Measurements from ENCODE around the gene PXN. TPM values are rescaled to one million over a fixed set of nuclear protein-coding genes. Genes with fewer than 3 reads are reported as not detected.

The PXN gene
- polyA plus RNA-seq, 1 experiment: 35.0 TPM

GRCh38 chr12:120190985-120191480, 74.5 kb downstream of the PXN start:
- POLR2A ChIA-PET: interaction anchor here (2.6 kb wide), 1 partner anchor 9 kb away, joined by 18 read pairs; the partner anchor contains the start of gene RPLP0
- CTCF ChIA-PET: interaction anchor here (1.0 kb wide), 1 partner anchor 10 kb away, joined by 10 read pairs; the partner anchor contains the start of gene RPLP0
- Histone ChIP-seq H3K27me3 (ENCODE audit: control insufficient read depth, insufficient read depth, low read length) (no peaks in the 10 kb centered on the region), H3K27ac (ENCODE audit: low read depth, low read length) (no peak overlapping the region), H3K4me3 (ENCODE audit: low read depth, low read length) (no peak overlapping the region), H3K9me3 (ENCODE audit: control insufficient read depth, insufficient read depth, low read length) (no peaks in the 10 kb centered on the region)
- TF ChIP-seq CTCF (IDR thresholded peaks at IDR 0.05; ENCODE audit: low read depth, low read length): no peak
- DNase-seq (ENCODE audit: low read depth, low spot score): no peak

GRCh38 chr12:120190386-120190785, 75.1 kb downstream of the PXN start:
- Histone ChIP-seq H3K9me3 (ENCODE audit: control insufficient read depth, insufficient read depth, low read length) (no peaks in the 10 kb centered on the region), H3K27ac (ENCODE audit: low read depth, low read length) (no peak overlapping the region), H3K4me3 (ENCODE audit: low read depth, low read length) (no peak overlapping the region), H3K27me3 (ENCODE audit: control insufficient read depth, insufficient read depth, low read length) (no peaks in the 10 kb centered on the region)
- no peak for TF ChIP-seq CTCF (IDR thresholded peaks at IDR 0.05; ENCODE audit: low read depth, low read length)
- CTCF ChIA-PET: interaction anchor here (1.0 kb wide), 1 partner anchor 11 kb away, joined by 10 read pairs; the partner anchor contains the start of gene RPLP0
- no peak for DNase-seq (ENCODE audit: low read depth, low spot score)
- POLR2A ChIA-PET: interaction anchor here (2.6 kb wide), 1 partner anchor 10 kb away, joined by 18 read pairs; the partner anchor contains the start of gene RPLP0

GRCh38 chr12:120186654-120187053, 78.9 kb downstream of the PXN start:
- ChIA-PET CTCF (interaction anchor here (0.7 kb wide), 1 partner anchor 13 kb away, joined by 5 read pairs; no protein-coding TSS in a partner anchor), POLR2A (no interaction called here)
- Histone ChIP-seq H3K27ac (ENCODE audit: low read depth, low read length) (no peak overlapping the region), H3K27me3 (ENCODE audit: control insufficient read depth, insufficient read depth, low read length) (no peaks in the 10 kb centered on the region), H3K4me3 (ENCODE audit: low read depth, low read length) (no peak overlapping the region), H3K9me3 (ENCODE audit: control insufficient read depth, insufficient read depth, low read length) (no peaks in the 10 kb centered on the region)
- no peak for TF ChIP-seq CTCF (IDR thresholded peaks at IDR 0.05; ENCODE audit: low read depth, low read length)
- DNase-seq (ENCODE audit: low read depth, low spot score): no peak

GRCh38 chr12:120183211-120183631, 82.3 kb downstream of the PXN start:
- Histone ChIP-seq H3K27me3 (ENCODE audit: control insufficient read depth, insufficient read depth, low read length) (no peaks in the 10 kb centered on the region), H3K9me3 (ENCODE audit: control insufficient read depth, insufficient read depth, low read length) (no peaks in the 10 kb centered on the region), H3K4me3 (ENCODE audit: low read depth, low read length) (no peak overlapping the region), H3K27ac (ENCODE audit: low read depth, low read length) (no peak overlapping the region)
- DNase-seq (ENCODE audit: low read depth, low spot score): no peak
- ChIA-PET CTCF (no interaction called here), POLR2A (interaction anchor here (0.6 to 2.5 kb wide), 3 partner anchors 17 to 25 kb away, joined by 4 to 26 read pairs (median 5); partner anchors contain the start of gene RPLP0)
- no peak for TF ChIP-seq CTCF (IDR thresholded peaks at IDR 0.05; ENCODE audit: low read depth, low read length)

GRCh38 chr12:120181991-120182631, 83.4 kb downstream of the PXN start:
- H3K9me3 ChIP-seq (ENCODE audit: control insufficient read depth, insufficient read depth, low read length): no peaks in the 10 kb centered on the region
- H3K27ac ChIP-seq (ENCODE audit: low read depth, low read length): no peak overlapping the region
- CTCF ChIA-PET: interaction anchor here (0.9 to 1.3 kb wide), 2 partner anchors 46 to 84 kb away, joined by 3 to 5 read pairs; partner anchors contain the start of gene PXN
- no peak overlapping the region for H3K4me3 ChIP-seq (ENCODE audit: low read depth, low read length)
- no peaks in the 10 kb centered on the region for H3K27me3 ChIP-seq (ENCODE audit: control insufficient read depth, insufficient read depth, low read length)
- no peak for DNase-seq (ENCODE audit: low read depth, low spot score)
- POLR2A ChIA-PET: interaction anchor here (0.8 to 2.5 kb wide), 4 partner anchors 19 to 55 kb away, joined by 5 to 26 read pairs (median 8); partner anchors contain the start of gene RPLP0
- no peak for TF ChIP-seq CTCF (IDR thresholded peaks at IDR 0.05; ENCODE audit: low read depth, low read length)

All from AG04450 (cell line).